ENCODE measurements around the gene TFB1M.
"Not testable (repeated sequence)": the region's sequence is repeated elsewhere in the genome, so short reads cannot be mapped to it uniquely, and the experiment has no call there.

The TFB1M gene

DNA sequence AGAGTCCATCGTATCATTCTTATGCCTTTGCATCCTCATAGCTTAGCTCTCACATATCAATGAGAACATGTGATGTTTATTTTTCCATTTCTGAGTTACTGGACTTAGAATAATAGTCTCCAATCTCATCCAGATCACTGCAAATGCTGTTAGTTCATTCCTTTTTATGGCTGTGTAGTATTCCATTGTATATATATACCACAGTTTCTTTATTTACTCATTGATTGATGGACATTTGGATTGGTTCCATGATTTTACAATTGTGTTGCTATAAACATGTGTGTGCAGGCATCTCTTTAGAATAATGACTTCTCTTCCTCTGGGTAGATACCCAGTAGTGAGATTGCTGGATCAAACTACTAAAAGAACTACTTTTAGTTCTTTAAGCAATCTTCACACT is 21.0 kb upstream of the TFB1M start:
- H3K27ac ChIP-seq: no peak overlapping the region
- TF ChIP-seq, protein P1, sequence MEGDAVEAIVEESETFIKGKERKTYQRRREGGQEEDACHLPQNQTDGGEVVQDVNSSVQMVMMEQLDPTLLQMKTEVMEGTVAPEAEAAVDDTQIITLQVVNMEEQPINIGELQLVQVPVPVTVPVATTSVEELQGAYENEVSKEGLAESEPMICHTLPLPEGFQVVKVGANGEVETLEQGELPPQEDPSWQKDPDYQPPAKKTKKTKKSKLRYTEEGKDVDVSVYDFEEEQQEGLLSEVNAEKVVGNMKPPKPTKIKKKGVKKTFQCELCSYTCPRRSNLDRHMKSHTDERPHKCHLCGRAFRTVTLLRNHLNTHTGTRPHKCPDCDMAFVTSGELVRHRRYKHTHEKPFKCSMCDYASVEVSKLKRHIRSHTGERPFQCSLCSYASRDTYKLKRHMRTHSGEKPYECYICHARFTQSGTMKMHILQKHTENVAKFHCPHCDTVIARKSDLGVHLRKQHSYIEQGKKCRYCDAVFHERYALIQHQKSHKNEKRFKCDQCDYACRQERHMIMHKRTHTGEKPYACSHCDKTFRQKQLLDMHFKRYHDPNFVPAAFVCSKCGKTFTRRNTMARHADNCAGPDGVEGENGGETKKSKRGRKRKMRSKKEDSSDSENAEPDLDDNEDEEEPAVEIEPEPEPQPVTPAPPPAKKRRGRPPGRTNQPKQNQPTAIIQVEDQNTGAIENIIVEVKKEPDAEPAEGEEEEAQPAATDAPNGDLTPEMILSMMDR (IDR thresholded peaks at IDR 0.05): no peak
- TF ChIP-seq ZFX (IDR thresholded peaks at IDR 0.05; ENCODE audit: borderline replicate concordance): no peak

GRCh38 chr6:155334073-155334472 is 19.8 kb upstream of the TFB1M start:
- H3K27ac ChIP-seq: not testable (repeated sequence)

DNA sequence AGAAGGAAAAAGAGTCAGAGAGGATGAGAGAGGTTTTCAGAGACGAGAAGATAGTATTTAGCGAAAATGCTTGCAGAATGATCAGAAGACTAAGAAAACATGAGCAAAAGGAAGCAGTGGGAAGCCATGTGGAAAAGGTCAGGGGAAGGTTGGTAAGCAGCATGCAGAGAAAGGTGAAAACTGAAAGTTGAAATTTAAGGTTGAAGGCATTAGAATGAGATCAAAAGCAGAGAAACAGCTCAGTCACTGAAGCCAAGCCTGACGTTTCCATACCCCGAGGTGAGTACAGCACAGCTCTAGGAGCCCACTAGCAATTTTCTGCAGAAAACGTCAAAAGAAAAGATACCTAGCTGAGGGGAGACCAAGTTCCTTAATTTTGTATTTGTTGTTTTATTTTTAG is 19.1 kb upstream of the TFB1M start:
- no peak overlapping the region for H3K27ac ChIP-seq
- TF ChIP-seq ZFX (IDR thresholded peaks at IDR 0.05; ENCODE audit: borderline replicate concordance): no peak
- TF ChIP-seq, protein P1 (IDR thresholded peaks at IDR 0.05): no peak

DNA sequence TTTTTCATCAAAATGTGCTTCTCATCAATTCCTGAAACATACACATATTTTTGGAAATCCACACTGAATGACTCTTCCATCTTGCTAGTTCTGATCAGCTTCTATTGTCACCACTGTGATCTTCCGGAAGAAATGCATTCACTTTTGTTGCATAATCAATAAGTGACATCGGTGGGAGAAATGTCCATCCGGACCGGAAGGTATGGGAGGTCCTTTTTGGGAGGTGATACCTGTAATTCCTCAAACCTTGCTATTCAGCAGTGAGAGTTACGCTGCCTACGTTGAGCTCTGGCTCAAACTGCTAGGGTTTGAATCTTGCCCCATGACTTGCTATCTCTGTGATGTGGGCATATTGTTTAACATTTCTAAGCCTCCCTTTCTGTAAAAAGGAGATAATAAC is 16.6 kb upstream of the TFB1M start:
- no peak overlapping the region for H3K27ac ChIP-seq
- no peak for TF ChIP-seq ZFX (IDR thresholded peaks at IDR 0.05; ENCODE audit: borderline replicate concordance)
- TF ChIP-seq, protein P1 (IDR thresholded peaks at IDR 0.05): no peak

DNA sequence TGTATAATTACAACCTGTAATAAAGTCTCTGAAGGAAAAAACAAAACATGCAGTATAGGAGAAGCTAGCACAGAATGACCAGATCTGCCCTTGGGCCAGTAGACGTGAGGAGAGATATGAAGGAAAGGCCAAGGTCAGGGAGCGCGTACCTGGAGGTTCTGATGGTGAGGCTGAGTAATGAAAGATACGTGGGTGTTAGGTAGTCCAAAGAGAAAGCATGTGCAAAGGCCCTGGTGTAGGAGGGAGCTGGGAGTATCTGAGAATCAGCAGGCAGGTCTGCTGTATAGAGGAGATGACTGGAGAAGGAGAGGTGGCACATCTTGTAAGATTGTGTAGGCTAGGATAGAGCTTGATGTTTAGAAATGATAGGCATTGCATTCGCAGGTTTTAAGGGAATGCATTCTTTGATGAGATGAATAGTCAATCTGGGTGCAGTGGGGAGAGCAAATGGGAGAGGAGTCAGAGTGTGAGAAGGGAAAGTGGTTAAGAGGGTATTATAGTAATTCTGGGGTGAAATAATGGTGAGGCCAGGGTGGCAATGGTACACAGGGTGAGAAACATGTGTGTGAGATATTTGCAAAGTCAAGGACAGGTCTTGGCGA is 15.9 kb upstream of the TFB1M start:
- TF ChIP-seq, protein P1 (IDR thresholded peaks at IDR 0.05): no peak
- no peak for TF ChIP-seq ZFX (IDR thresholded peaks at IDR 0.05; ENCODE audit: borderline replicate concordance)
- H3K27ac ChIP-seq: no peak overlapping the region

- H3K27ac ChIP-seq: no peak overlapping the region
- TF ChIP-seq, protein P1 (IDR thresholded peaks at IDR 0.05): no peak
- no peak for TF ChIP-seq ZFX (IDR thresholded peaks at IDR 0.05; ENCODE audit: borderline replicate concordance)
These were observed 15.3 kb upstream of the TFB1M start for GRCh38 chr6:155329460-155330132.

DNA sequence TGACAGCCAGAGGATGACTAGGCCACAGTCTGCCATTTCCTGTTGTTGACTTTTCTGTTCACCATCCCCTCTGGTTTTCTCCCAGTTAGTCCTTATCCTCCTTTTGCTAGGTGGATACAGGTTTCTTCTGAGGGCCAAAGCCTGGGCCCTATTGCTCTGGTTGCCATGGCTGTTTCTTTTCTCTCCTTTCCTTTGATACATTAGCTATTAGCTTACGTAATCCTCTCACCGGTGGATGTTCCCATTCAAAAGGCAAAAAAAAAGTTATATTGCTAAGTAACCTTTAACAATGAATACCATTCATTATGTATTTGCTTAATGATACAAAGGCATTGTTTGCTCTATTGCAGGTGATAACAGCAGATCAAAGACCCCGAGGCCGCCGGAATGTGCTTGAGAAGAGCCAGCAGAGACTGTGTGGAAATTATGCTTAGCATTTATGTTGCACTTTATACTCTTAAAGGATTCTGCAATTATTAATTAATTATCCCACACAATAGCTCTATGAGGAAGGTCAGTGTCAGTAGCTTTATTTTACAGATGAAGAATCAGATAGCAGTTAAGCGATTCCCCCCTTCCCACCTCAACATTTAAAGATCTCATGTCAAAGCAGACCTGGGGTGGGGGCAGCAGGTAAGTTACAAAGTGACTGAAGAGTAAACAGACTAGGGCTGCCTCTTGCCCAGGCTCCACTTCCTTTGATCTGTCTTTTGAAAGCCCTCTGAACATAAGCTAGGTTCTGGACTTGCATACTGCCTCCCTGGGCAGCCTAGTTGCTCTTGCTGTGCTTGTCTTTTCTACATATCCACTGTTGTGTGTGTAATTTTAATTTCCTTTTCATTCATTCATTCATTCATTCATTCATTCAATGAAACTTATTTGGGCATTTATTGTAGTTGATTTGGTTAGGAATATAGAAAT is 14.5 kb upstream of the TFB1M start:
- no peak for TF ChIP-seq ZFX (IDR thresholded peaks at IDR 0.05; ENCODE audit: borderline replicate concordance)
- TF ChIP-seq, protein P1 (IDR thresholded peaks at IDR 0.05): no peak
- no peak overlapping the region for H3K27ac ChIP-seq

Data from 22Rv1 (cell line).